NCI-H128 (cell line): ENCODE data around the gene SLC16A12.

Experiments
- DNase-seq: peaks from one replicate; lab custom pipeline; 2025; ENCODE audit not compliant: unreplicated experiment; lab: John Stamatoyannopoulos, UW

SLC16A12 gene

DNA sequence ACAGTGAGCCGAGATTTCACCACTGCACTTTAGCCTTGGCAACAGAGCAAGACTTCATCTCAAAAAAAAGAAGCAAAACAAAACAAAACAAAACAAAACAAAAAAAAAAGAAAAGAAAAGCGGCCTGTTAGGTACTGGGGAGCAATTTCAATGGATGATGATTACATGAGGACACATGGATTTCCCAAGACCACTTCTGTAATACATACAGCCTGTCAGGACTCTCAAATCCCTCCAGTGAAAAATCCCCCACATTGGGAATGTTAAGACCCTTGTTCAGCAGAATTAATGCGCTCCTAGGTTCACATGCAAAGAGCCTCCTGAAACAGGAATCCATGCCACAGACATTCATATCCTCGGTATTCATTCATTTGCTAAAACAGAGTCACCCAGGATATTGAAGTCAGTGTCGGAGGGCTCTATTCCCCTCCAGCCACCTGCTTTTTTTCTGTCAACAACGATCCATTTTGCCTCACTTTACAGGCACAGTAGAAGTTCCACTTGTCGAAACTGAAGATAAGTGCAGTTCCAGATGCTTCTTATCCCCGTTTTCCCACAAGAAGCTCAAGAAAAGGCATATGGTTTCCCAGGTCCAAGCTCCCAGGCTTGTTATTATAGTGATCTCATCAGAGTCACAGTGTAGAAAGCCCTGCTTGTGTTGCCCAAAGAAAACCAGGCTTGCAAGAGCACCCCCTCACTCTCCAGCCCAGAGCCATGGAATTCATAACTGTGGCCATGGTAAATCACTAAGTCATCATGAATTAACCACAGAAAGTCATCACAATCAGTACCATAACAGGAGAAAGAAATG lies 20.2 kb downstream of the SLC16A12 start:
- DNase-seq: no peak

- no peak for DNase-seq
These were observed 22.2 kb downstream of the SLC16A12 start for GRCh38 chr10:89513206-89513605.

- DNase-seq: no peak
These were observed 29.6 kb downstream of the SLC16A12 start for GRCh38 chr10:89505640-89506275.

DNA sequence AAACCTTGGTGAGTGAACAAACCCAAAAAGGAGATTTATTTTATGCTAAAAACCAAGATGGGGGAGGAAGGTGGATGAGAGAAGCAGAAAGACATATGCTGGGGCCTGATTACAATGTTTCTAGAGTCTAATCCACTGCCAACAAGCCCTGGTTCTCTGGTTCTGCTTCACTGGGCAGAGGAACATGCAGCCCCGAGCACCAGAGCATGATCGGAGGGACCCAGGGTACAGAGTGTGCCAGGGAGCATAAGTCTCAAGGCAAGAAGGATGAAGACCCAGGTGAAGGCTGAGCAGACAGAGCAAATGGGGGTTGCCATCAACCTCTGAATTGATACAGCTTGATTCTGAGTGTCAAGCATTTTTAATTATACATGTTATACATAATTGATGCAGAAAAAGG lies 30.7 kb downstream of the SLC16A12 start:
- DNase-seq: no peak

- DNase-seq: no peak
These were observed 31.6 kb downstream of the SLC16A12 start for GRCh38 chr10:89503652-89504370.

- DNase-seq: no peak
These were observed 32.2 kb downstream of the SLC16A12 start for GRCh38 chr10:89503151-89503550.

- no peak for DNase-seq
These were observed 32.8 kb downstream of the SLC16A12 start for GRCh38 chr10:89502549-89502948.

DNA sequence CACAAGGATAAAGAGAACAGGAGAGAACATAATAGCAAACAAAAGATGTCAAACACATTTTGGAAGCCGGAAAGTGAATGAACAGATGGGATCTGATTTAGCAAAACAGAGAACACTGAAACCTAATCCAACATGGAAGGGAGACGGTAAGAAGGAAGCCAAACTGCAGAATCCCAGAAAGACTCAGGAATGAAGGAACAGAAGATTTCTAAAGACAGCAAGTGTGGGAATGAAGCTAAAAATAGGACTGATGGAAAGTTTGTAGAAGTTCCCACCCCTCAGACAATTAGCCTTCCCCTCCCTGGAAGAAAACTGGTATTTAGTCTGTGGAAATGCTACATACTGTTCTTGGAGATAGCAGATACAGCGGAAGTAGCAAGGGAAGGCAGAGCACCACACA lies 40.8 kb downstream of the SLC16A12 start:
- no peak for DNase-seq

DNA sequence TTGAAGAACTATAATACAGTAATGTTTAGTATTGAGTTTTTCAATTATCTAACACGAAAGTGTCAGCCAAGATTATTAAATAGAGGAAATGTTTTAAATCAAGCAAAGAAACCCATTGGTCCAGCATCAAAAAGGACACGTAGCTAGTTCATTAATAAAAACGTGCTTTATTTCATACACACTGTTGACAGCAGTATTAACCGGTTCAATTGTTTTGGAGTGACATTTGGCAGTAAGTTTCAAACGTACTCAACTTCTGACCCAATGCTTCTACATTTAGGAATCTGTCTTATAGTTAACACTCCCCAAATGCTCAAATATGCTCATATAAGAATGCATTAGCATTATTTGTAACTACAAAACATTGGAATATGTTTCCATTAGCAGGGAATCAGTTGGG lies 41.3 kb downstream of the SLC16A12 start:
- no peak for DNase-seq

DNA sequence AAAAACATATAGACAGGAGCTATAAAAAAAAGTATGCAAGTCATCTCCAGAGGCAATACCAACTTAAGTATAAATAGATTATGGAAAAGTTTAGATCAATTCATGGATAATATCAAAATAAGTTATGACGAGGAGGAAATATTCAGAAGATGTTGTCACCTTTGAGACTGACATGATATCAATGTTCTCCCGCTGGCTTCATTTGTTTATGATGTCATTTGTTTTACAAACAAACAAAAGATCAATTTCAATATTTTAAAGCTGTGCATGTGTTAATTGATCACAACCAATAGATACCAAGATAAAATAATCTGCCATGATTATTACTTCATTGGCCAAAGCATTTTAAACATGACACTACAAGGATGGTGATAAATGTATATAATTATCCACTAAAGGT lies 43.5 kb downstream of the SLC16A12 start:
- no peak for DNase-seq

DNA sequence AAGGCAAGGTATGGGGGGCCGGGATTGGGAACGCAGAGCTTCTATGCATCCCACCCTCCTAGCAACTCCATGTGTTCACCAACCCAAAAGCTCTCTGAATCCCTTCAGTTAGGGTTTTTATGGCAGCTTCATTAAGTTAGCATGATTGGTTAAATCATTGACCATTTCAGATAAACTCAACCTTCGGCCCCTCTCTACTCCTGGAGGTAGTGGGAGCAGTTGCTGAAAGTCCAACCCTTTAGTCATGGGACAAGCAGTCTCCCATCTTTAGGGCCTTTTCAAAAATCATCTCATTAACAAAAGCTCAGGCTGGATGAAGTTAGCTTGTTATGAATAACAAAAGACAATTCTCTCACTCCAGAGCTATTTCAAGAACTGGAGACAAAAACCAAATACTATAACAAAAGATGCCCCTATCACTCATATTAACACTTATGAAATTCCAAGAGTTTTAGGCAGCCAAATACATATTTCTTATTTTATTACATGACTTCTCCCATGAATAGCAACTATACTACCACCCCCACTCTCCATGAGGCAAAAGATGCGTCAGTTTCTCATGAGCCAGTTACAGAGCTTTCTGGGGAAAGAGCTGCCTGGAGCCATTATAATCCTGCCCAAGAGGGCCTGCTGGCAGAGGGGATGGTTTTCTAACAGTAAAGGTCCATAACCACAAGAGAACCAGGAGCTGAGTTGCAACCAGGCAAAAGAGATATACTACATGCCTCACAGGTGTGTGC lies 44.6 kb downstream of the SLC16A12 start:
- DNase-seq: no peak

- no peak for DNase-seq
These were observed 53.1 kb downstream of the SLC16A12 start for GRCh38 chr10:89482256-89482655.

GRCh38 chr10:89481662-89482061 lies 53.7 kb downstream of the SLC16A12 start:
- DNase-seq: no peak

DNA sequence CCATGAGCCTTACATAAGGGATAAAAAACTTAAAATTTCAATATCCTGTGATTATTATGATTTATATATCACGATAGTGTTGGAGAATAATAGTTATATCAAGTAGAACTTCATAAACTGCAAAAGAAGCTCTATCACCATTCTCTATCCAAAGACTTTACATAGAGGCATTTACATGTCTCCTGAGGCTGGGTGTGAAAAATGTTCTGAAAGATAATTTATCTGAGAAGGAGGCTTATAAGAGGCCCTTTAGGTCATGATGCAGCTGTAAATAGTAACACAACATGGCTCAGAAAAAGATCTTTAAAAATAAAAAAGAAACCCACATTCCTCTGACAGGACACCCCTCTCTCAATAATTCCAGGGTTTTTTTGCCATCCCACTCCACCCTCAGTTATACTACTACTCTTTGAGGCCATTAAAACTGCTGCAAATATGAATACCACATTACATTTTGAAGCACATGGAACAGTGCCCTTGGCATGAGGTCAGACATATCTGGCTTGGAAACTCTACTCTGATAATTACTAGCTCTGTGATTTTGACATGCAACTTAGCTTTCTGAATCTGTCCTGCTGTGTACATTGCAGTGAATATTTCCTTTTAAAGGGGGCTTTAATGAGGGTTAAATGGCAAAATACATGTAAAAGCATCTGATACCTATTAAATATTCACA lies 55.5 kb downstream of the SLC16A12 start:
- DNase-seq: no peak

DNA sequence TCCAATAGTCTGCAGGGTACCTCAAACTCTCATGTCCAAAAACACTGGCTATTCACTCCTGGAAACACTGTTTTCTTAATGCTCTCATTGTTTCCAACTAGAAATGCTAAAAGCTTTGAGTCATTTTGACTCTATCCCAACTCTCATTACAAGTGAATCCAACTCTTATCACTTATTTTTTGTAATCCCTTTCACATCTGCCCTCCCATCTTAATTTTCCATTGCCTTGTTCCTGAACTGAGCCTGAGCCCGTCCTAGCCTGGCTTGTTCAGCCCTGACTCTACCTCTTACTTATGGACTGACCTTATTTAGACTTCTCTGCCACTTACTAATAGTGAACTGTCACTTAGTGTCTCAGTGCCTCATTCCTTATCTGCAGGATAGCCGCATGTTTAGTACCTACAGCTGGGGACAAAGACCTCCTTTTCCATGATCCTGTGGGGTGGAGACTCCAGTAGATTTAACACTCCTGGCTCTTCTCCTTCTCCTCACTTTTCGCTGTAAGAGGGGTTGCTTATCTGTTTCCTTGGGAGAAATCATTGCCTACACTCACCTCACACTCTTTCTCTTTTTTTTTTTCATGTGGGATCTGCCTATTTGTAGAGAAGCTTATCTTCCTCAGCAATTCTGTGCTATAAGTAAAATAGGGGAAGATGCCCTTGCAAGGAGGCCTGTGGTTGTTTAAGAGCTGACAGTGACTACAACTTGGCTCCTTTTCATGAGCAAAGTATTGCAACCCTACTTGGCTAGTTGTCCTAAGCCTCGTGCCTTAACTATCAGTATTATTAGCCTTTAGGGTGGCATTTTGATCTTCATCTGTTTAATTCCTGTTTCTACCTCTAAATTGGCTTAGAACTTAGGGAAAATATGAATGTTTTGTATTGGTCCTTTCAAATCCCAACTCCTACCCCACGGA lies 56.4 kb downstream of the SLC16A12 start:
- DNase-seq: no peak

DNA sequence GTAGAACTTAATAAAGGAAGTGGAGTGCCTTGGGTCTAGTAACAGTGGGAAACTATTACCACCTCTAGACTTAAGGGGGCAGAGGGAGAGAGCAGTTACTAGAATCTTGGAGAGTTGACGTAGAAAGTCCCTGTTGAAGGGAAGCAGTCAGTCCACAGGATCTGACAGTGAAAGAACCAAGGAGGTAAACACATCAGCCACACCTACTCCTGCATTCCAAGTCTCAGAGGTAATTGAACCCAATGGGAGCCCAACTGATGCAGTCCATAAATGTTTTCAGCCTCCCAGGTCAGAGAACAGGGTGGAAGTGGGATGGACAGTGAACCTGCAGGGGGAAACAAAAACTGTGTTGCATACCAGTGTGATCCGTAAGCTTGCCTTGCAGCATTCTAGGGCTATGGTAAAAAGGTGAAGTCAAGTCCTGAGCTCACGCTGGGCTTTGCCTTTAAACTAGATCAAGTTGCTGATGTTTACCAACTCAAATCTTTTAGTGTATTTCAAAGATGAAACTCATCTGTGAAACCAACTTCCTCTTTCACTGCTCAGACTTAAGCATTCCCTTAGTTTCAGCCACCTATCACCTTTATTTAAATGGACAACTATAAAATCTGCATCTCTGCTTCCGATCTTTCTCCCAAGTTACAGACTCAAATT lies 57.2 kb downstream of the SLC16A12 start:
- no peak for DNase-seq

DNA sequence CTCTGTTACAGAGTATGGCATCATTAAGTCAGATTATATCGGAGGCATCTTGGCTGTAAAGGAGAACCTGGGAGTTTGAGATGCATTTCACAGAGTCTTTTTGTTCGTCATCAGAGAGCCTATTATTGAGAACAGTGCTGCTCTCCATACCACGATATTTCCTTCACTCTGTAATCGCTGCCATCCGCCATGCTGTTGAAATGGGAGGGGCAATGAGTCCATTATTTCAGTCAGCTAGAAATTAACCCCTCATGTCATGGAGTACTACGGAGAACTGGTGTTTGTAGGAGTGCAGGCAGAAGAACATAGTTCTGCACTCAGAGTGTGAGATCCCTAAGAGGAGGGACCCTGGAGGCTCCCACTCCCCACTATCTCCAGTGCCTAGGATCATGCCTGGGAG lies 59.2 kb downstream of the SLC16A12 start:
- no peak for DNase-seq

DNA sequence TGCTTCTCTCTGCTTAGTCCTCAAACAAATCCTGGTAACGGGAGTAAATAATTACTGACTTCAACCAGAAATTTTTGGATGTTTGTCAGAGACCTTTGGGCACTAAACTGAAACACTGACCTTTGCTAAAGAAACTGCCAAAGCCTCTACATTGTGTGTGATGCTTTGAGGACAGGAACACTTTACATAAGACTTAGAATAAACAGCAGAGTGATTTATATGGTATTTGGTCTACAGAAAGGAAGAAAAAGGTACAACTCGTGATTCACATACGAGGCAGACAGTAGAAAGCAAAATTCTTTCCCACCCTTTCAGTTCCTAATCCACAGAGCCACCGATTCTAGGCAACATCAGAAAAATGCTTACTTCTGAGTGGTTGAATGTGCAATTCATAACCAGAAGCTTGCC lies 59.8 kb downstream of the SLC16A12 start:
- DNase-seq: no peak

DNA sequence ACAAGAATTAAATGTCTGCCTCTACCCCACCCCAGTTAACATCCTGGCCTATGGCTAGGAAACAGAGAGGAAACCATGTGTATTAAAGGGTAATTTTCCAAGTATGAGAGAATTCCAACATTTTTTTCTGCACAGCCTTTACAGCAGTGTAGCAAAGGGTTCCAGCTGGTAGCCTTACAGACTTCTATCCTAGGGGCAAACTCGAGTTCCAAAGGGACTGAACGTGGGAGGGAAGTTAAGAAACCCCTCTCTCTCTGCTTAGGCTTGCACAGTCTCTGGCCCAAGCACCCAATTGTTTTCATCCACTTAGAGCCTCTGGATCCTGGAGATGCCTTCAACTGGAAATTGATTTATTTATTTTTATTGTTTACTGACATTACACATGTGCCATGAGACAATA lies 60.3 kb downstream of the SLC16A12 start:
- DNase-seq: no peak
